Measurements from ENCODE around the gene NOXA1. TPM values are rescaled to one million over a fixed set of nuclear protein-coding genes. Genes with fewer than 3 reads are reported as not detected.

Gene NOXA1
- total and polyA plus RNA-seq, 7 experiments from 2014 or later: 0.73 to 11.1 (median 5.1) TPM

- Mint-ChIP-seq H3K27ac (no peak overlapping the region), H3K4me3 (peak overlapping the region in 5 of 10 donors; percentile 2 to 86 (median 45)), H3K36me3 (peaks cover 0 to 6% (median 0%) of the 10 kb centered on the region in 5 donors), H3K4me1 (peaks cover 4 to 21% (median 10%) of the 10 kb centered on the region in 7 donors), H3K9me3 (no peaks in the 10 kb centered on the region), H3K27me3 (no peaks in the 10 kb centered on the region)
- Histone ChIP-seq H3K9me3 (ENCODE audit: control insufficient read depth in 2 of 3, low read length in 3 of 3) (no peaks in the 10 kb centered on the region), H3K36me3 (ENCODE audit: control insufficient read depth in 2 of 3, insufficient read depth in 3 of 3, low read length in 3 of 3) (no peaks in the 10 kb centered on the region), H3K4me3 (ENCODE audit: low read length) (no peak overlapping the region), H3K27ac (ENCODE audit: low read depth, low read length) (peak overlapping the region; percentile 6), H3K27me3 (ENCODE audit: control insufficient read depth in 2 of 2, insufficient read depth in 2 of 2, low read length in 2 of 2) (no peaks in the 10 kb centered on the region), H3K4me1 (ENCODE audit: control insufficient read depth in 2 of 2, insufficient read depth in 2 of 2, low read length in 2 of 2) (peaks cover 0 to 5% of the 10 kb centered on the region in 2 donors)
- ChIA-PET CTCF (interaction anchor here (0.6 kb wide), 1 partner anchor 197 kb away, joined by 3 read pairs; no protein-coding TSS in a partner anchor), POLR2A (interaction anchor here (0.5 to 0.6 kb wide), 2 partner anchors 25 to 33 kb away, joined by 3 to 6 read pairs; no protein-coding TSS in a partner anchor)
- intact Hi-C loops (cut with micrococcal nuclease): no loop called here
- DNase-seq (no peak), ATAC-seq (no peak)
Measured at GRCh38 chr9:137417161-137418021, 5.8 kb upstream of the NOXA1 start.

DNA sequence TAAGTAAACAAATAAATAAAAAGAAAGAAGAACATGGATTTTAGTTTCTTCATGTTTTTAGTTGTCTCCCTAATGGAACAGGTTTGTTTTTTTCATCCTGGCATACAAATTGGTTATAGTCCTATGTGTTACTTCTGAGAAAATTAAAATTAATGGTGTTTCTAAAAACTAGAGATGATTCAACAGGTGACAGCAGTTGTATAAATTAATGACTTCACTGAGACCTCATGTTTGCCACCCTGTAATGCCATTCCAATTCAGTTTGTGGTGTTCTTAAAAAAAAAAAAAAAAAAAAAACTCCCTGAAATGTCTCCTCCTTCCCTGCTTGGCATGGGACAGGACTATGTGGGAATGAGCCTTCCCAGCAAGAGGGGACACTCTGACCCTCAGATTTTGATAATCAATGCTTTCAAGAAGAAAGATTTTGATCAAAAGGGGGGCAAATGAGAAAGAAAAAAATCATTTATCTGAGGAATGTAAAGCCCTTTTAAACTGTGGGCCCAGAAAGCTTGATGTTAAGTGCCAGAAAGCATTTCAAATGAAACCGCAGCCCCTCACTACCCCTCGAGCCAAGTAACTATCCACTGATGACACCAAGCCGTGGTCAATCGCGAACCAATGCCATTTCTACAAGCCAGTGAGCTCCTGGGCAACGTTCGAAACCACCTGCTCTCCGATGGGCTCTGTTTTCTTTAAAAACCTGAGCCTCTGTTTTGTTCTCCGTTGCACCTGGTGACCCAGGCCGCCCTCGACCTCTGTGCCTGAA lies 1.2 kb upstream of the NOXA1 start:
- Mint-ChIP-seq H3K27ac (peak overlapping the region; percentile 12 to 91 (median 66)), H3K36me3 (peaks cover 0 to 1% (median 0%) of the 10 kb centered on the region in 5 donors), H3K4me3 (peak overlapping the region; percentile 76 to 90 (median 82)), H3K4me1 (peaks cover 2 to 21% (median 13%) of the 10 kb centered on the region in 7 donors), H3K9me3 (no peaks in the 10 kb centered on the region), H3K27me3 (peaks cover 0 to 9% (median 0%) of the 10 kb centered on the region in 5 donors)
- Histone ChIP-seq H3K4me3 (ENCODE audit: low read length) (peak overlapping the region; percentile 65), H3K4me1 (ENCODE audit: control insufficient read depth in 2 of 2, insufficient read depth in 2 of 2, low read length in 2 of 2) (peaks cover 0 to 5% of the 10 kb centered on the region in 2 donors), H3K27me3 (ENCODE audit: control insufficient read depth in 2 of 2, insufficient read depth in 2 of 2, low read length in 2 of 2) (no peaks in the 10 kb centered on the region), H3K27ac (ENCODE audit: low read depth, low read length) (peak overlapping the region; percentile 62), H3K36me3 (ENCODE audit: control insufficient read depth in 2 of 3, insufficient read depth in 3 of 3, low read length in 3 of 3) (no peaks in the 10 kb centered on the region), H3K9me3 (ENCODE audit: control insufficient read depth in 2 of 3, low read length in 3 of 3) (no peaks in the 10 kb centered on the region)
- POLR2A ChIA-PET: interaction anchor here (0.6 to 2.3 kb wide), 10 partner anchors 24 to 626 kb away, joined by 3 to 7 read pairs (median 4); partner anchors contain the start of genes CCDC183, NRARP, NSMF and PNPLA7
- CTCF ChIA-PET: interaction anchor here (0.6 to 1.6 kb wide), 5 partner anchors 9 to 120 kb away, joined by 3 to 8 read pairs (median 4); partner anchors contain the start of gene NRARP
- ATAC-seq (no peak), DNase-seq (peak in 1 of 9 donors; percentile 16)
- intact Hi-C loops (cut with micrococcal nuclease): loop anchor here (5.0 to 10.0 kb wide), 3 partner anchors 120 to 430 kb away; partner anchors contain the start of genes MRPL41 (in 1 of the 2), NRARP (in 1 of the 2), PAXX (in 1 of the 2) and PNPLA7 (in 1 of the 2)

GRCh38 chr9:137423514-137424291 lies 510 bp downstream of the NOXA1 start:
- Mint-ChIP-seq H3K27me3 (peaks cover 0 to 9% (median 0%) of the 10 kb centered on the region in 5 donors), H3K27ac (peak overlapping the region in 4 of 9 donors; percentile 57 to 78 (median 64)), H3K4me3 (peak overlapping the region in 9 of 10 donors; percentile 37 to 84 (median 75)), H3K9me3 (no peaks in the 10 kb centered on the region), H3K4me1 (peaks cover 2 to 21% (median 13%) of the 10 kb centered on the region in 7 donors), H3K36me3 (peaks cover 0 to 1% (median 0%) of the 10 kb centered on the region in 5 donors)
- H3K36me3 ChIP-seq (ENCODE audit: control insufficient read depth in 2 of 3, insufficient read depth in 3 of 3, low read length in 3 of 3): no peaks in the 10 kb centered on the region
- ATAC-seq (peak; percentile 45), DNase-seq (no peak)
- ChIA-PET CTCF (interaction anchor here (0.6 to 3.3 kb wide), 4 partner anchors 19 to 121 kb away, joined by 3 to 19 read pairs (median 4); partner anchors contain the start of gene NRARP), POLR2A (interaction anchor here (0.5 to 2.3 kb wide), 11 partner anchors 20 to 1603 kb away, joined by 3 to 7 read pairs (median 4); partner anchors contain the start of genes NELFB and NRARP)
- peak overlapping the region; percentile 60 for H3K27ac ChIP-seq (ENCODE audit: low read depth, low read length)
- peak overlapping the region; percentile 43 for H3K4me3 ChIP-seq (ENCODE audit: low read length)
- intact Hi-C loops (cut with micrococcal nuclease): loop anchor here (1.0 to 10.0 kb wide), 10 partner anchors 22 to 431 kb away; partner anchors contain the start of genes MRPL41 (in 2 of the 2), NSMF (in 2 of the 2), ARRDC1 (in 1 of the 2) and NRARP (in 1 of the 2)
- no peaks in the 10 kb centered on the region for H3K9me3 ChIP-seq (ENCODE audit: control insufficient read depth in 2 of 3, low read length in 3 of 3)
- H3K4me1 ChIP-seq (ENCODE audit: control insufficient read depth in 2 of 2, insufficient read depth in 2 of 2, low read length in 2 of 2): peaks cover 0 to 5% of the 10 kb centered on the region in 2 donors
- H3K27me3 ChIP-seq (ENCODE audit: control insufficient read depth in 2 of 2, insufficient read depth in 2 of 2, low read length in 2 of 2): no peaks in the 10 kb centered on the region

DNA sequence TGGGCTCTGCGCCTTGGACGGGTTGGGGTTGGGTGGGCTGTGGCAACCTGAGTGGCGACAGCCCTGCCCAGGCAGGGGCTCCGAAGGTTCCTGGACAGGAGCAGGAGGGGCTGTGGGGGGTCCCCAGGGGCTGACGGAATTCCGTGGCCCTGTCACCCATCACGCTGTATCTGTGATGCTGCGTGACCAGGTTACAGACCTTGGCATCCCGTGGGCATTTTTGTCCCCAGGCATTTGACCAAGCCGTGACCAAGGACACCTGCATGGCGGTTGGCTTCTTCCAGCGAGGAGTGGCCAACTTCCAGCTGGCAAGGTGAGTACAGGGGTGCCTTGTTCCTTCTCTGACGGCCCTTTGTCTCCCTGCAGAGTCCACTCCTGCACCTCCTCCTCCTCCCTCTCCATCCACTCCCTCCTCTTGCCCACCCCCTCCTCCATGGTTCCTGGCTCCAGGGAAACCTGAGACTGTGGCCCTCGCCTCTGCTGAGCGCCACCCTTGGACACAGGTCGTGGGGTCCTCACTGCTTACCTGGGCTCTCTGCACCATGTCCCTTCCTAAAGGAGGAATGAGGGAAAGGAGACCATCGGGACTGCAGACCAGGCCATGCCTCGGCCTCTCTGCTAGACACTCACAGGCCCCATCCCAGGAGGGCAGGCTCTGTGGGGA lies 3.0 kb downstream of the NOXA1 start:
- no peaks in the 10 kb centered on the region for H3K9me3 ChIP-seq (ENCODE audit: control insufficient read depth in 2 of 3, low read length in 3 of 3)
- peaks cover 2 to 21% (median 12%) of the 10 kb centered on the region in 7 donors for H3K4me1 Mint-ChIP-seq
- ATAC-seq (no peak), DNase-seq (no peak)
- ChIA-PET POLR2A (no interaction called here), CTCF (interaction anchor here (1.0 to 3.3 kb wide), 2 partner anchors 17 to 124 kb away, joined by 3 to 19 read pairs; partner anchors contain the start of gene NRARP)
- H3K27me3 ChIP-seq (ENCODE audit: control insufficient read depth in 2 of 2, insufficient read depth in 2 of 2, low read length in 2 of 2): no peaks in the 10 kb centered on the region
- H3K36me3 ChIP-seq (ENCODE audit: control insufficient read depth in 2 of 3, insufficient read depth in 3 of 3, low read length in 3 of 3): no peaks in the 10 kb centered on the region
- H3K4me1 ChIP-seq (ENCODE audit: control insufficient read depth in 2 of 2, insufficient read depth in 2 of 2, low read length in 2 of 2): peaks cover 0 to 5% of the 10 kb centered on the region in 2 donors
- H3K27me3 Mint-ChIP-seq: peaks cover 0 to 9% (median 0%) of the 10 kb centered on the region in 5 donors
- no peak overlapping the region for H3K27ac Mint-ChIP-seq
- intact Hi-C loops (cut with micrococcal nuclease): loop anchor here in 1 of 2 donors (10.0 kb wide), 1 partner anchor 129 kb away; the partner anchor contains the start of genes MRPL41 and PNPLA7
- H3K4me3 ChIP-seq (ENCODE audit: low read length): no peak overlapping the region
- peak overlapping the region in 1 of 10 donors; percentile 20 for H3K4me3 Mint-ChIP-seq
- peaks cover 0 to 1% (median 0%) of the 10 kb centered on the region in 5 donors for H3K36me3 Mint-ChIP-seq
- H3K9me3 Mint-ChIP-seq: no peaks in the 10 kb centered on the region
- no peak overlapping the region for H3K27ac ChIP-seq (ENCODE audit: low read depth, low read length)

- H3K9me3 Mint-ChIP-seq: no peaks in the 10 kb centered on the region
- intact Hi-C loops (cut with micrococcal nuclease): loop anchor here in 1 of 2 donors (10.0 kb wide), 1 partner anchor 127 kb away; the partner anchor contains the start of genes MRPL41 and PNPLA7
- H3K4me3 Mint-ChIP-seq: no peak overlapping the region
- Histone ChIP-seq H3K27me3 (ENCODE audit: control insufficient read depth in 2 of 2, insufficient read depth in 2 of 2, low read length in 2 of 2) (no peaks in the 10 kb centered on the region), H3K9me3 (ENCODE audit: control insufficient read depth in 2 of 3, low read length in 3 of 3) (no peaks in the 10 kb centered on the region), H3K27ac (ENCODE audit: low read depth, low read length) (no peak overlapping the region), H3K4me3 (ENCODE audit: low read length) (no peak overlapping the region), H3K36me3 (ENCODE audit: control insufficient read depth in 2 of 3, insufficient read depth in 3 of 3, low read length in 3 of 3) (no peaks in the 10 kb centered on the region), H3K4me1 (ENCODE audit: control insufficient read depth in 2 of 2, insufficient read depth in 2 of 2, low read length in 2 of 2) (no peaks in the 10 kb centered on the region)
- ChIA-PET POLR2A (no interaction called here), CTCF (no interaction called here)
- DNase-seq (no peak), ATAC-seq (no peak)
- H3K27me3 Mint-ChIP-seq: peaks cover 0 to 9% (median 0%) of the 10 kb centered on the region in 5 donors
- H3K36me3 Mint-ChIP-seq: no peaks in the 10 kb centered on the region
- H3K4me1 Mint-ChIP-seq: peaks cover 0 to 10% (median 2%) of the 10 kb centered on the region in 7 donors
- no peak overlapping the region for H3K27ac Mint-ChIP-seq
Measured at GRCh38 chr9:137427454-137428310, 4.5 kb downstream of the NOXA1 start.

Measured in naive thymus-derived CD4-positive, alpha-beta T cell (primary cell).